ENCODE measurements around the gene ELAVL3.
"Not testable (repeated sequence)": the region's sequence is repeated elsewhere in the genome, so short reads cannot be mapped to it uniquely, and the experiment has no call there.

The ELAVL3 gene

DNA sequence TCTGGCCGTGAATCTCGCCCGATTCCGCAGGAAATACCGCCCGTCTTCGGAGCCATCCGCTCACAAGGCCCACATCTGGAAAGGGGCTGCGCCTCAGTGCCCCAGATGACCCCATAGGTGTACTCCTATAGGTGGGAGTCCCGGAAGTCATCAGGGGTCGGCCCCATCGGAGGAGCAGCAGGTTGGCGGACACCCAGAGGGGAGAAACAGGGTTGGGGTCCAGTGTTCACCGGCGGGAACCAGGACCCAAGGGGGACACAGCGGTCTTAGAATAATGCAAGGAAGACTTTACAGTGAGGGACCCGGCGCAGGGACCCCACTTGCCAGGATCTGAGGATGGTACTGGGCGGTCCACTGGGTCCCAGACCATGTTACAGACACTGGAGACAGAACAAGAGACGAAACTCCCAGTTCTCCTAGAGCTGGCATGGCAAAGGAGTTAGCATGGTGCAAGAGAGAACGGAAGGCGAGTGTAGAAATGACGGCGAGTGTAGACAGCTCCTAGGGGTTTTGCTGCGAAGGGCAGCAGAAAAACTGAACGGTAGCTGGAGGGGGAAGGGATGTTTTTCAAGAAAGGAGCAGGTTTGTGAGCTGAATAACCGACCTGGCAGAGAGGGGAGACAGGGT is 57.6 kb downstream of the ELAVL3 start:
- peaks cover 31 to 38% of the 10 kb centered on the region in 2 donors for H3K27me3 Mint-ChIP-seq

DNA sequence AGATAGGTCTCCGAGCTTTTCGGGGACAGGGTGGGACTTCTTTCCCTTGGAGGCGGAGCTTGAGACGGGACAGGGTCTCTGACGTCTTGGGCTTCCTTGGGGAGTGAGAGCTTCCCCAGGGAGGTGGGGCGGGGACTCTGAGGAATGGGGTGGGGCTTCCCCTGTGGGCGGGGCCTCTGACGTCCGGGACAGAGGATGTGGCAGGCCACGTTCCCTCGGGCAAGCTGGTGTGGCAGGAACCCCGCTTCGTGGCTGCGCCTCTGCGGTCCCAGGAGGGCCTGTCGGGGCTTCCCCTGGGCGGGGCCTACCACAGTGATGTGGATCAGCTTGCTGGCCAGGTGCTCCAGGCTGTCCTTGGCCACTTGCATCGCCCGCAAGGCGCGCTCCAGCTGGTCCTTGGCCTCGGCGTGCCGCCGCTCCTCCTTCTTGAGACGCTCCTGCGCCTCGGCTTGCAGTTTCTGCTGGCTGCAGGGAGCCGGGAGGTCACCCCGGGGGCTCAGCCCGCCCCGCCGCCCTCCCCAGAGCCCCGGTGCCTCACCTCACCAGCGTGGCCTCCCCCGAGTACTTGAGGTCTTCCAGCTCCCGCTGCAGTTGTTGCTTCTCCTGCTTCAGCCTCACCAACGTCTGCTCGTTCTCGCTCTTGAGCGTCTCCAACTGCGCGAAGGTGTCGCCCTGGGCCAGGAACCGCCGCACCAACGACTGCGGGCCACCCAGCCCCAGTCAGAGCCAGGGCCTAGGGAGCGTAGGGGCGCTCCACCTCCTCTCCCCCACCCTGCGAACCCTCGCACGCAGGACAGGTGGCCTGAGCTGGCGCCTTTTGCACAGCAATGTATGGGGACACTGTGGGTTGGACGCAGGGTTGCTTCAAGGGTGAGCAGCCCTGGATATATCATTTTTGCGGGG is 58.4 kb downstream of the ELAVL3 start:
- ATAC-seq (replicated peaks) = peak; percentile 88 to 92
- DNase-seq = peak; percentile 95
- peak overlapping the region; percentile 88 for H3K27ac Mint-ChIP-seq
- no peaks in the 10 kb centered on the region for H3K9me3 Mint-ChIP-seq
- H3K4me3 Mint-ChIP-seq = peak overlapping the region; percentile 81 to 83
- H3K4me1 Mint-ChIP-seq = peaks cover 42 to 54% of the 10 kb centered on the region in 2 donors
- no peaks in the 10 kb centered on the region for H3K36me3 Mint-ChIP-seq
- H3K27me3 Mint-ChIP-seq = peaks cover 31 to 41% of the 10 kb centered on the region in 2 donors

More for the DNA sequence above, 57.6 kb downstream of the ELAVL3 start:
- ATAC-seq (replicated peaks) (no peak), DNase-seq (no peak)
- Mint-ChIP-seq H3K27ac (no peak overlapping the region), H3K9me3 (no peaks in the 10 kb centered on the region), H3K4me1 (peaks cover 40 to 51% of the 10 kb centered on the region in 2 donors), H3K36me3 (no peaks in the 10 kb centered on the region), H3K4me3 (peak overlapping the region in 1 of 2 donors; percentile 83)

DNA sequence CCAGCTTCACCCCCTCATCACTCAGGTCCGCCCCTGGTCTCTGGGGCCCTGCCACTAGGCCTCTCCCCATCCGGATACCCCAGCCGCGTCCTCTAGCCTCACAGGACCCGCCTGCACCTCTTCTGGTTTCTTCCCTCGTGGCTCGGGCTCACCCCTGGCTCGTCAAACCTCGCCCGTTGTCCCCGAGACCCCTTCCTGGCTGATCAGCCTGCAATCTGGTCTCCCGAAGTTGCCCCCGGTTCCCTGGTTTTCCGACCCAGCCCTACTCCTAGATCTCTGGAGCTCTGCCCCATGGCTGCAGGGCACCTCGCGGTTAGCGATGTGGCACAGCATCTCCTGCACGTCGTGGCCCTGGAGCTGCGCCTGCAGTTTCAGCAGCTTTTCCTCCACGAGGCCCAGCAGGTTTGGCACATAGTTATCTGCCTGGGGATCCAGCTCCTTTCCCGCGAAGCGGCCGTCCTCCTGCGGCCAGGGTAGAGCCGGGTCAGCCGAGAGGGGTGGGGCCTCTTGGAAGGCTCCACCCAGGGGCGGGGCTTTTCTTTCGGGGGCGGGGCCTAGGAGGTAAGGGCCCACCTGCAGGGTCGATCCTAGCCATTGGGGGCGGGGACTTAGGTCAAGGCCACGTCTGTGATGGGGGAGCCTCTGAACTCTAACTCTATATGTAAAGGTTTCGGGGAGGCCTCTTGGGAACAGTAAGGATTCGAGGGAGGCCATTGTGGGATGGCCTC is 59.3 kb downstream of the ELAVL3 start:
- no peaks in the 10 kb centered on the region for H3K9me3 Mint-ChIP-seq
- DNase-seq (peak; percentile 59), ATAC-seq (replicated peaks) (peak; percentile 68 to 72)
- H3K4me1 Mint-ChIP-seq = peaks cover 42 to 54% of the 10 kb centered on the region in 2 donors
- H3K4me3 Mint-ChIP-seq = peak overlapping the region; percentile 81 to 83
- peaks cover 31 to 41% of the 10 kb centered on the region in 2 donors for H3K27me3 Mint-ChIP-seq
- no peaks in the 10 kb centered on the region for H3K36me3 Mint-ChIP-seq
- H3K27ac Mint-ChIP-seq = peak overlapping the region; percentile 71

DNA sequence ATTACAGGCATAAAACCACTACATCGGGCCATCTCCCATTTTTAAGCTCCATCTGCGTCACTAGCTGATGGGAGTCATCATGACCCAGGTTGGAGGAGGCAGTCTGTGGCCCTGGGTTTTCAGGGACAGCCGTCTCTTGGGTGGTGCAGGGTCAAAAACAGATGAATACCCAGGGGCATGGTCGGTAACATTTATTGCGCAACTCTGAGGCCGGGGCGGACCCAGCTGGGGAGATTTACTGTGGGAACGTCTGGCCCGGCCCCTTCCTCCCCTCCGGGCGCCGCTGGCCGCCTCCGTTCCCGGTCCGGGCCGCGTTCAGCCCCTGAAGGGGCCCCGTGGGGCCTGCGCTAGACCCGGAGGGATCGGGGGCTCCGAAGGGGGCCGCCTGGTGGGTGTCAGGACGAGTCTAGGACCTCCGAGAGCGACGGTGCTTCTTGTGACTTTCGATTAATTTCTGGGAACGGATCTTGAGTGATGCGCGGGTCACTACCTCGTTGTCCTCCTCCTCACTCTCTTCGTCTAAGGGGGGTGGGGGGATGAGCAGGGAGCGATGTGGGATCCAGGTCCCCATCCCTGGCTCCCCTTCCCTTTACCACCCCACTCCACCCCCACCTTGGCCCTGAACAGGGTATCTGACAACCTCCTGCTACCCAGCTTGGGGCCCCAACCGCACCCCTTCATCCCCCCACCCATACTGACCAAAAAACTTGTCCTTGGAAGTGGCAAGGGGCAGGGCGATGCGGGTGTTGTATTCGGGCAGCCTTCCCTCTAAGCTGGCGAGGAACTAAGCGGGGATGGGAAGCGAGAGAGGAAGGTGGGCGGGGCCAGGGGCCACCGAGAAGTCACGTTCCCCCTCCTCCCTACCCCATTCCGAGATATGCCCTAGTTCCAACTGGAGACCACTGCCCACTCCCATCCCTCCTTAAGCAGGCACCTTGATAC is 60.1 kb downstream of the ELAVL3 start:
- ATAC-seq (replicated peaks) = no peak
- Mint-ChIP-seq H3K27ac (peak overlapping the region; percentile 4), H3K9me3 (no peaks in the 10 kb centered on the region), H3K4me3 (peak overlapping the region; percentile 81 to 83), H3K4me1 (peaks cover 42 to 54% of the 10 kb centered on the region in 2 donors), H3K36me3 (no peaks in the 10 kb centered on the region), H3K27me3 (peaks cover 31 to 41% of the 10 kb centered on the region in 2 donors)
- no peak for DNase-seq

DNA sequence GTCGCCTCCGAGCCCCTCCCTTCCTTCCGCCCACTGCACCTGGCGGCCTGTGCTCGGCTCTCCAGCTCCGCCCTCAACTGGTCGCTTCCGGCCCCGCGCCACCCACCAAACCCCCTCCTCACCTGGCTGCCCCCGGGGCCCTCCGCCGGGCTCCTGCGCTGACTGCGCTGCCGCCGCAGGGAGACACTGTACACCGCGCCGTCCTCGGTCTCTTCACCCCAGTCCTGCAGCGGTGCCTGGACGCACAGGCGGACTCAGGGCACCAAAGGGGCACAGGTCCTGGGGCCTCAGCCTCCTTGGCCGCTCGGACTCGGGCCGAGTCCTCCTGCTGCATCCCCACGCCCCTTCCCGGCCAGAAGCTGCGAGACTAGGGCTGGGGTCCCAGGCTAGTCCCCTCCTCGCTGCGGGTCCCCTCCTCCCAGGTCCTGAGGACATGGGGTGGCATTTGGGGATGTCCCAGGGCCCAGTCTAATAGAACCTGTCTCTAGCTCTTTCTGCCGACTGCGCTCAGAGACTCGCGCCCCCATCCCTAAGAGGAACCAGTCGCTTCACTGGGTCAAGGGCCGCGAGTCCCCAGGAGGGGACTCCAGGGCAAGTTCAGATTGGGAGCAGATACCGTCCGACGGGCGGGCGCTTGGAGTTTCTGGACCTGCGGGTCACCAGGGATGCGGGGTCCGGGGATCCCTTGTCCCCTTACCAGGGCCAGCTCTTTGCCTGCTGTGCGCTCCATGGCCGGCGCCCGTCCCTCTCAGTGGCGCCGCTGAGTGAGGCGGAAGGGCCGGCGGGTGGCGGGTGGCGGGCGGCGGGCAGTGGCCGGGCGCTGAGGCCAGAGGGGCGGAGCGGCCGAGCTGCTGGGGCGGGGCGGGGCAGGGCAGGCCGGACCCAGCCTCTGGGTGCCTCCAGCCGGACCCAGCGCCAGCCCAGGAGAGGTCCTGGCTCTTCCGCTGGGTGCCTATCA is 62.0 kb downstream of the ELAVL3 start, which contains the start of gene RGL3:
TSS of gene RGL3 (minus strand) at position 766 of the 958 bp plus-strand sequence. CDS start at position 730, 36 bp downstream.
- Mint-ChIP-seq H3K4me1 (peaks cover 40 to 51% of the 10 kb centered on the region in 2 donors), H3K9me3 (no peaks in the 10 kb centered on the region), H3K4me3 (peak within 1 kb of the TSS; percentile 66 to 72), H3K36me3 (no peaks in the 10 kb centered on the region), H3K27ac (peak within 1 kb of the TSS; percentile 4), H3K27me3 (peaks cover 30 to 39% of the 10 kb centered on the region in 2 donors)
- ATAC-seq (replicated peaks) (no peak), DNase-seq (no peak)

DNA sequence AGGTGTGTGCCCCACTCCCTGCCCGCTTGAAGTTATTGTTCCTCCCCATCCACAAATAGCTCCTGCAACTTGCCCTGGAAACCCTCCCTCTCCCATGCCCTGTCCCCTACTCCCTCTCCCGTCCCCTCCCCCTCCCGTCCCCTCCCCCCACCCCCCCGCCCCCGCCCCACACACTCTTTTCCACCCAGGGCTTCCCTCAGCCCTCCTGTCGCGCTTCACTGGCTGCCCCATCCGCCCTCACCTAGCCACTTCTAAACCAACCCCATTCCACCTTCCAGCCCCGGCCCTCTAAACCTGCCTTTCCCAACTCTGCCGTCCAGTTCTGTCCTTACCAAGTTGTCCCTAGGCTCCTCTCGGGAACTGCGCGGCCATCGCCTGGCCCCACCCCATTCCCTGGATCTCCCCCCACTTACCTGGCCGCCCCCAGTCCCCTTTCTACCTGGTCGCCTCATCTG is 62.7 kb downstream of the ELAVL3 start:
- ATAC-seq (replicated peaks) (no peak), DNase-seq (no peak)
- Mint-ChIP-seq H3K4me1 (peaks cover 34 to 44% of the 10 kb centered on the region in 2 donors), H3K27ac (no peak overlapping the region), H3K4me3 (peak overlapping the region; percentile 66 to 72), H3K36me3 (no peaks in the 10 kb centered on the region), H3K27me3 (peaks cover 22 to 32% of the 10 kb centered on the region in 2 donors), H3K9me3 (no peaks in the 10 kb centered on the region)

DNA sequence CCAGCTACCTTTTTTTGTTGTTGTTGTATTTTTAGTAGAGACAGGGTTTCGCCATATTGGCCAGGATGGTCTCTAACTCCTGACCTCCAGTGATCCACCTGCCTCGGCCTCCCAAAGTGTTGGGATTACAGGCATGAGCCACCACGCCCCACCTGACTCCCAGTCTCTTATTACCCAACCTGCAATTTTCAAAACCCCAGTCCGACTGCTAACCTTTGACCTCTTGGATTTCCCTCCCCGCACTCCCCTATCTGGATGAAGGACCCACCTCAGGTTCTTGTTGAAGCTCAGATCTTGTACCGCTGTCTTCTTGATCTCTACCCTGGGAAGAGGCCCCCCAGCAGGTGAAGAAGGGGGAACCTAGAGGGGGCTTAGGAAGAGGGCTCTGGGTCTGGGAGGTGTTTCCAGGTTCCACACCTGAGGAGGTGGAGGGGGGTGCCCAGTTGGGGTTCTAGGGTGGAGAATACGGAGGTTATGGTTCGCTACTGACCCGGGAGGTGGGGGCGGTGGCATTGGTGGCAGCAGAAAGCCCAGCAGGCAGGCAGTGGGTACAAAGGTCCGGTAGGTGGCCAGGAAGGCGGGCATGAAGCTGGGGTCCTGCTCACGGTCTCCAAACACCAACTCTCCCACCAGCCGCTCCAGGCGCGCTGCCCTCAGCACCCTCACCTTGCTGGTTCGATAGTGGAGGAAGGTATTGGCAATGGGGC is 64.3 kb downstream of the ELAVL3 start:
- no peaks in the 10 kb centered on the region for H3K9me3 Mint-ChIP-seq
- H3K27ac Mint-ChIP-seq = no peak overlapping the region
- ATAC-seq (replicated peaks) (no peak), DNase-seq (no peak)
- no peaks in the 10 kb centered on the region for H3K36me3 Mint-ChIP-seq
- H3K4me1 Mint-ChIP-seq = peaks cover 22 to 28% of the 10 kb centered on the region in 2 donors
- peaks cover 21 to 27% of the 10 kb centered on the region in 2 donors for H3K27me3 Mint-ChIP-seq
- H3K4me3 Mint-ChIP-seq = no peak overlapping the region

DNA sequence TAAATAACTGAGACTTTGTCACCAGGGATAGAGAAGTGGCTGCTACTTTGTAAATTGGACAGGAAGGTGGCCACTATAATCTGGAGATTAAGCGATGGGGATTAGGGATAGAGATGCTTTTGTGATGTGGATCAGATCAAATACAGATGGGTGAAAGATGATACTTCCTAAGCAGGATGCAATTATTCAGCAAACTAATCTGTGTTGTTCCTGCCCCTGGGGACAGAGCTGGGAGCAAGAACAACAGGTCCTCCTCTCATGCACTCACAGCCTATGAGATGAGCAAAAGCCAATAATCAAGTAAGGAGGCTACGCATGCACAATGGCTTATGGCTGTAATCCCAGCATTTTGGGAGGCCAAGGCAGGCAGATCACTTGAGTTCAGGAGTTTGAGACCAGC is 66.3 kb downstream of the ELAVL3 start:
- Mint-ChIP-seq H3K36me3 (no peaks in the 10 kb centered on the region), H3K4me3 (no peak overlapping the region), H3K27me3 (peaks cover 8 to 12% of the 10 kb centered on the region in 2 donors), H3K9me3 (no peaks in the 10 kb centered on the region), H3K4me1 (peaks cover 11 to 13% of the 10 kb centered on the region in 2 donors), H3K27ac (no peak overlapping the region)
- ATAC-seq (replicated peaks) (no peak), DNase-seq (no peak)

DNA sequence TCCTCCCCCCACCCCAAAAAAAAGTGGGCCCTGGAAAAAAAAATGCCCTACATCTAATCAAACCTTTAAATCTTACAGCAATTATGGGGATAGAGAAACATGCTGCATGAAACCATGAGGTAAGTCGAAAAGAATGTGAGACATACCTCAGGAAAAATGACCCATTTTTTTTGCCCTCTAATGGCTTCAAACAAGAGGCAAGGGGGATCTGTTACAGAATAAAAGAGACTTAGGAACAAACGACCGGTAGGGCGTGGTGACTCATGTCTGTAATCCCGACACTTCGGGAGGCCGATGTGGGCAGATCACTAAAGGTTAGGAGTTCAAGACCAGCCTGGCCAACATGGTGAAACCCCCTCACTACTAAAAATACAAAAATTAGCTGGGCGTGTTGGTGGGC is 70.2 kb downstream of the ELAVL3 start:
- H3K9me3 Mint-ChIP-seq = no peaks in the 10 kb centered on the region
- peaks cover 5 to 7% of the 10 kb centered on the region in 2 donors for H3K4me1 Mint-ChIP-seq
- ATAC-seq (replicated peaks) (no peak), DNase-seq (no peak)
- H3K36me3 Mint-ChIP-seq = no peaks in the 10 kb centered on the region
- H3K4me3 Mint-ChIP-seq = no peak overlapping the region
- H3K27ac Mint-ChIP-seq = no peak overlapping the region
- H3K27me3 Mint-ChIP-seq = peaks cover 0 to 17% of the 10 kb centered on the region in 2 donors

DNA sequence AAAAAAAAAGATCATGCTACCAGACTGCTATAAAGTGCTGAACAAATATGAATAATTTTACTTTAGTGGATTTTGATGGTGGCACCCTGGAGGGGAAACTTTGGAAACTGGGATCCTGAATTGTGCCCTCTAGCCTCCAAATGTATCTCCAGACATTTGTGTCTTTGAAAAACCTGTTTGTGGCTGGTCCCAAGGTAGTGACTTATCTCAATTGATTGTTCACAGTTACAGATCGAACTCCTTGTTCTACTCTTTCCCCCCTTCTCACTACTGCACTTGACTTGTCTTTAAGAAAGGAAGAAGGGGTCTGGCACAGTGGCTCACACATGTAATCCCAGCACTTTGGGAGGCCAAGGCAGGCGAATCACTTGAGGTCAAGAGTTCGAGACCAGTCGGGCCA is 72.3 kb downstream of the ELAVL3 start:
- H3K4me1 Mint-ChIP-seq = peaks cover 5 to 7% of the 10 kb centered on the region in 2 donors
- DNase-seq = no peak
- no peak overlapping the region for H3K4me3 Mint-ChIP-seq
- no peaks in the 10 kb centered on the region for H3K36me3 Mint-ChIP-seq
- H3K9me3 Mint-ChIP-seq = no peaks in the 10 kb centered on the region
- no peak overlapping the region for H3K27ac Mint-ChIP-seq
- no peak for ATAC-seq (replicated peaks)
- peaks cover 0 to 17% of the 10 kb centered on the region in 2 donors for H3K27me3 Mint-ChIP-seq

DNA sequence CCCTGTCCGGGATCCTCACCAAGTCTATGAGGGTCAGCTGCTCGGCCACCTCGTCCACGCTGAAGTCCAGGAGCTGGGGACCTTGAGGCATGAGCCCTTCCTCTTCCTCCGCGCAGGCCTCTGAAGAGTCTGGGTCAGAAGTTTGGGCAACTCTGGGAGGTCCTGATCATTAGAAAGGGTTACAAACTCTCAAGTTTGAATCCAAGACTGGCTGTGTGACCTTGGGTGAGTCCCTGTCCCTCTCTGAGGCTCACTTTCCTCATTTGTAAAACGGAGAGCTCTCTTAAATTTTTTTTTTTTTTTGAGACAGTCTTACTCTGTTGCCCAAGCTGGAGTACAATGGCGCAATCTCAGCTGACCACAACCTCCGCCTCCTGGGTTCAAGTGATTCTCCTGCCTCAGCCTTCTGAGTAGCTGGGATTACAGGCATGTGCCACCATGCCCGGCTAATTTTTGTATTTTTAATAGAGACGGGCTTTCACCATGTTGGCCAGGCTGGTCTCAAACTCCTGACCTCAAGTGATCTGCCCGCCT is 74.1 kb downstream of the ELAVL3 start:
- not testable (repeated sequence) for H3K9me3 Mint-ChIP-seq; H3K36me3 Mint-ChIP-seq; ATAC-seq (replicated peaks); H3K4me1 Mint-ChIP-seq; DNase-seq; H3K4me3 Mint-ChIP-seq; H3K27ac Mint-ChIP-seq
- peaks cover 0 to 17% of the 10 kb centered on the region in 2 donors for H3K27me3 Mint-ChIP-seq
